H1 (cell line): ENCODE measurements around the gene SHROOM3. TPM values are rescaled to one million over a fixed set of nuclear protein-coding genes. Genes with fewer than 3 reads are reported as not detected.

ENCODE experiments used
- CHD7 ChIP-seq: fragments of 300-600 bp; sonication (generic); IDR thresholded peaks from 2 replicates; pipeline ENCODE4 v1.7.1; 2012; ENCODE audit warnings: low read length, moderate library complexity, mild to moderate bottlenecking, inconsistent platforms; ENCODE audit not compliant: insufficient replicate concordance
- RFX5 ChIP-seq: IDR thresholded peaks from 2 replicates; pipeline ENCODE4 v1.6.1; 2011; ENCODE audit warnings: low read depth, low read length, improper control_type of control experiment, borderline replicate concordance
- polyA plus RNA-seq, 7 experiments: library from polyadenylated mRNA; depleted of rRNA in 3 of 7; stranded (reverse) in 5 of 7; unstranded in 2 of 7; fragments of >200 nt in 5 of 7; fragments of 200-250 nt in 2 of 7; gene quantifications; 1 replicate in 5 of 7; 2 replicates in 1 of 7; 4 replicates in 1 of 7; pipeline versions ENCODE4 v1.2.1 to v1.2.3, GENCODE V29; 2011 to 2013; ENCODE audit warnings: missing spikeins in 2 of 7, mixed read lengths in 2 of 7
- total RNA-seq: library from RNA; stranded (reverse); fragmentation: NEBNext Ultra II Directional; extraction: Animal tissue kit (Norgen Biotek cat#: 25700); gene quantifications from 2 replicates; pipeline ENCODE4 v1.2.1, GENCODE V29; 2021

SHROOM3 gene
- total and polyA plus RNA-seq, 2 of the 8 experiments (the other 6 are each of a cell fraction or from before 2014, with no cell fraction given) = 15.8 to 34.0 TPM

- TF ChIP-seq CHD7 (no peak), RFX5 (no peak)
Observed at GRCh38 chr4:76581077-76581962, 146.3 kb downstream of the SHROOM3 start (continued).
